ENCODE data around the gene LDHD.

LDHD gene

GRCh38 chr16:75085556-75085955 lies 31.0 kb downstream of the LDHD start:
- TF ChIP-seq CTCF (conservative IDR thresholded peaks at IDR 0.05; ENCODE audit: low read length), result no peak
- no peak overlapping the region for H3K4me3 ChIP-seq (ENCODE audit: low read length)
- peak; percentile 79 for DNase-seq (ENCODE audit: low read depth)

GRCh38 chr16:75083813-75084212 lies 32.8 kb downstream of the LDHD start:
- H3K4me3 ChIP-seq (ENCODE audit: low read length), result no peak overlapping the region
- TF ChIP-seq CTCF (conservative IDR thresholded peaks at IDR 0.05; ENCODE audit: low read length), result no peak
- DNase-seq (ENCODE audit: low read depth), result no peak

GRCh38 chr16:75081179-75081859 lies 35.3 kb downstream of the LDHD start:
- no peak for DNase-seq (ENCODE audit: low read depth)
- no peak overlapping the region for H3K4me3 ChIP-seq (ENCODE audit: low read length)
- no peak for TF ChIP-seq CTCF (conservative IDR thresholded peaks at IDR 0.05; ENCODE audit: low read length)

GRCh38 chr16:75080205-75081029 lies 36.2 kb downstream of the LDHD start:
- no peak overlapping the region for H3K4me3 ChIP-seq (ENCODE audit: low read length)
- no peak for TF ChIP-seq CTCF (conservative IDR thresholded peaks at IDR 0.05; ENCODE audit: low read length)
- peak; percentile 45 for DNase-seq (ENCODE audit: low read depth)

GRCh38 chr16:75079346-75079926 lies 37.1 kb downstream of the LDHD start:
- no peak for TF ChIP-seq CTCF (conservative IDR thresholded peaks at IDR 0.05; ENCODE audit: low read length)
- no peak for DNase-seq (ENCODE audit: low read depth)
- no peak overlapping the region for H3K4me3 ChIP-seq (ENCODE audit: low read length)

- H3K4me3 ChIP-seq (ENCODE audit: low read length), result no peak overlapping the region
- DNase-seq (ENCODE audit: low read depth), result no peak
- no peak for TF ChIP-seq CTCF (conservative IDR thresholded peaks at IDR 0.05; ENCODE audit: low read length)
Observed at GRCh38 chr16:75078886-75079285, 37.7 kb downstream of the LDHD start.
